ENCODE data around the gene OR5M11.
"Not testable (repeated sequence)": the region's sequence is repeated elsewhere in the genome, so short reads cannot be mapped to it uniquely, and the experiment has no call there.

The OR5M11 gene

DNA sequence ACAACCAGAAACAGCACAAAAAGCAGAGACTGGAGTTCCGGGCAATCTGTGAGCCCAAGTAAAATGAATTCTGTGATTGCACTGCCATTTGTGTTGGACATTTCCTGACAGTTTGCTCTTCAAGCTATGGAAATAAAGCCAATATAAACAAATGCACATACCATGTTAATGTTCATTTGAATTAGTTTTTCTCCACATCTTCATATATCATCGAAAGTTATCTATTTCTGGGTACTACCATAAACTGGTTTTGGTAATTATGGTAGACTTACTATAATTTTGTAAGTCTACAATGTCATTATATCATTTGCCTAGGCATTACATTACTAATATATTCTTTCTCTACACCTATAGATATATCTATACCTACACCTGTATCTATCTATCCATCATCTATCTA is at the start of gene OR5M11:
TSS of gene OR5M11 (minus strand) at position 101 of the 400 bp plus-strand sequence. CDS start at position 101, 0 bp downstream.
- no peak for DNase-seq (ENCODE audit: low read depth)

DNA sequence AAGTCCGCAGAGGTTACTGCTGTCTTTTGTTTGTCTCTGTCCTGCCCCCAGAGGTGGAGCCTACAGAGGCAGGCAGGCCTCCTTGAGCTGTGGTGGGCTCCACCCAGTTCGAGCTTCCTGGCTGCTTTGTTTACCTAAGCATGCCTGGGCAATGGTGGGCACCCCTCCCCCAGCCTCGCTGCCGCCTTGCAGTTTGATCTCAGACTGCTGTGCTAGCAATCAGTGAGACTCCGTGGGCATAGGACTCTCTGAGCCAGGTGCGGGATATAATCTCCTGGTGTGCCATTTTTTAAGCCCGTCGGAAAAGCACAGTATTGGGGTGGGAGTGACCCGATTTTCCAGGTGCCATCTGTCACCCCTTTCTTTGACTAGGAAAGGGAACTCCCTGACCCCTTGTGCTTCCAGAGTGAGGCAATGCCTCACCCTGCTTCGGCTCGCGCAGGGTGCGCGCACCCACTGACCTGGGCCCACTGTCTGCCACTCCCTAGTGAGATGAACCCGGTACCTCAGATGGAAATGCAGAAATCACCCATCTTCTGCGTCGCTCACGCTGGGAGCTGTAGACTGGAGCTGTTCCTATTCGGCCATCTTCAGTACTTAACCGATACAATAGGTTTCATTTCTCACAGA is 49.1 kb upstream of the OR5M11 start:
- DNase-seq (ENCODE audit: low read depth): not testable (repeated sequence)

DNA sequence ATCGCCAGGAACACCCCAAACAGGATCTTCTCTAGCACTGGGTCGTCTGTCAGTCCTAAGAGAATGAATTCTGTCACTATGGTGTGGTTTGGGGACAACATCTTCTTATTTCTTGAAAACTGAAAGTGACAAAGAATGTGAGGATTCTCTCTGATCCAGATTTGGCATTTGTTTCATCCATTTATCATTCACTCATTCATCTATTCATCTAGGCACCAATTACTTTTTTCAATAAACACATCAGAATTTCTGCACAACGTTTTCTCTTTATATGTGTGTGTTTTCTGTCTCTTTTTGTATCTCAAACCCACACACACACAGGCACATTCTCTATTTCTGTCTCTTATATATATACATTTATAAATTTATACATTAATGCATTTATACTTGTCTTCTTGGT is 34.6 kb upstream of the OR5M11 start, which contains the start of gene OR5M10:
TSS of gene OR5M10 (minus strand) at position 101 of the 400 bp plus-strand sequence. CDS start at position 101, 0 bp downstream.
- DNase-seq (ENCODE audit: low read depth): no peak

DNA sequence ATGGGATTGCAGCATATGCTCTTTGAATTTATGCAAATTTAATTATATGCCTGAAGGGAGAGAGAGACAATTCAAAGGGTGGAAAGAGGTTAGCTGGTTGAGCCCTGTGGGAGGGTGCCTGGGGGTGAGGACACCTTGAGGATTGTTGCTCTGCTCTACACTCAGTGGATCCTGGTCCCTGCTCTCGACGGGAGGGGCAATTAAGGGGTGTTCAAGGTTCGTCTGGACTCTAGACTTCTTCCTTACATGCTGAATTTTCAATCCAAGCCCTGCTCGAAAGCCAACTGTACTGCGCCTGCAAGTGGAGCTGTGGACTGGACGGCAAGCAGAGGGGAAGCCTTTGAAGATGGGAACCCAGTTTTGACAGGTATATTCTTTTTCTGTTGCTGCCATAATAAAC is 15.5 kb upstream of the OR5M11 start:
- no peak for DNase-seq (ENCODE audit: low read depth)

DNA sequence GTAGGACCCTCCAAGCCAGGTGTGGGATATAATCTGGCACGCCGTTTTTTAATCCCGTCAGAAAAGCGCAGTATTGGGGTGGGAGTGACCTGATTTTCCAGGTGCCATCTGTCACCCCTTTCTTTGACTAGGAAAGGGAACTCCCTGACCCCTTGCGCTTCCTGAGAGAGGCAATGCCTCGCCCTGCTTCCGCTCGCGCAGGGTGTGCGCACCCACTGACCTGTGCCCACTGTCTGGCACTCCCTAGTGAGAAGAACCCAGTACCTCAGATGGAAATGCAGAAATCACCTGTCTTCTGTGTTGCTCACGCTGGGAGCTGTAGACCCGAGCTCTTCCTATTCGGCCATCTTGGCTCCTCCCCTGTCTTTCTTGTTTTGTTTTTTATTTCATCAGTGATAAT is 11.6 kb upstream of the OR5M11 start:
- DNase-seq (ENCODE audit: low read depth): not testable (repeated sequence)

DNA sequence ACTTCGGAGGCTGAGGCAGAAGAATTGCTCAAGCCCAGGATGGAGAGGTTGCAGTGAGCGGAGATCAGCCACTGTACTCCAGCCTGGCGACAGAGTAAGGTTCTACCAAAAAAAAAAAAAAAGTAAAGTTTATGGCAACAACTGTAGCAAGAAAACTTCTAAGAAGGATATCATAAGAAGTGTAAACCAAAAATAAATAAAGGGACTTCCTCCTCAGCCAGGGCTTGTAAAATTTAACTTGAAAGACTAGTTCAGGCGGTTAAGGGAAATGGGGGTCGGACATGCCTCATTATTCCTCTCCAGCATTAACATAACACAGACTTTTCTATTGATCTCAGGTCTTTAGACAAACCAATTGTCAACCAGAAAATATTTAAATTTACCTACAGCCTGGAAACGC is 2.5 kb upstream of the OR5M11 start:
- DNase-seq (ENCODE audit: low read depth): no peak

DNA sequence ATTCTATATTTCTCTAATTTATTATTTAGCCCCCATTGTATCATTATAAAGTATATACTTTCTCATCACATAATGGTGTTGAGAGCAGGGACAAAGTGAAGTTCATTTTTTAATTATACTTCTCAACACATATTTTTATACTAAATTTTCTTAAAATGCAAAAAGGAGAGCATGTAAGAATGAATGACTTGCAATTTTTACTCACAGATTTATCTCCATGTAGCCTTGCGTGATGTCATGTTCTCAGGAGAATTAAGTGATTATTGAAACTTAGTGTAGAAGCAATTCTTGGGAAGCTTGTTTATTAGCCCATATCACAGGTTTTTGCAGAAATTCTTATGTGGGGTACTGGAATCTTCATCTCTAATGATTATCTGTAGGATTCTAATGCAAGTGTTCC is 682 bp upstream of the OR5M11 start:
- no peak for DNase-seq (ENCODE audit: low read depth)

DNA sequence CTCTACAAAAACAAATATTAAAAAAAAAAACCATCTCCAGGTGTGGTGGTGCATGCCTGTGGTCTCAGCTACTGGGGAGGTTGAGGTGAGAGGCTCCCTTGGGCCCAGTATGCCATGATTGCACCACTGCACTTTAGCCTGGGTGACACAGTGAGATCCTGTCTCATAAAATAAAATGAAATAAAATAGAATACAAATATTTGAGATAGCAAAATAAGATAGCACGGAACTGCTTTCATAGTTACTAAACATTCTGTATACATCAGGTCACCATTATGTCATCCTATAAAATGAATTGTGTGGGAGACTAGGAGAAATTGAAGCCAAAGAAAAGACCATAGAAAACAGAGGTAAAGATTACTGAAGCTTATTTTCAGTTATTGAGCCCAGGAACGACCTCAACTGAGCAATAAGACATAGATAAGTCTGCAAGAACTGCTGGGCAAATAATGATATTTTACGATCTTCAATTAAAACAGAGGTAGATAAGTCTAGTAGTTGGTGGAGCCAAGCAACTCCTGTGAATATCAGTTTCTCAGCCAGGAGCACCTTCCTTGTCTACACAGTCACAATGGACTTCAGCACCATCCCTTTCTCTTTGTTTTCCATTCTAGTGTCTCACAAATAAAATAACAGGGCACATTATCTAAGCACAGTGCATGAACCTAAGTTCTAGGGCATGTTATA is 9.9 kb downstream of the OR5M11 start:
- DNase-seq (ENCODE audit: low read depth): no peak

DNA sequence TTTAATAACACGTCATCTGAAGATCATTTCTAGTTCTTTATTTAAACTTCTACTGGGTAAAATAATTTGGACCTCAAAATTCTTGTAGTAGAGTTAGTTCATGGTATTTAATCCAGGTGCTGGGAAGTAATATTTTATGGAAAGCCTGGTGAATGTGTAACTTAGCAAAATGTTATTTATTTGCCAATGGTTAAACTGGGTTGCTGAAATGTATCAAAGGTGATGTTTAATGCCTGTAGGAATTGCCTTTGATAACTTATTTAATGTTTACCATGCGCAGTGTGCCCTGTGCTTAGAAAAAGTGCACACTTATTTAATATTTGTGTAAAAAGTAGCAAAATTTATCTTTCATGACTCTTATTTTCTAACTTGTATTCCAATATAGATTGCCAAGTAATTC is 11.2 kb downstream of the OR5M11 start:
- no peak for DNase-seq (ENCODE audit: low read depth)

DNA sequence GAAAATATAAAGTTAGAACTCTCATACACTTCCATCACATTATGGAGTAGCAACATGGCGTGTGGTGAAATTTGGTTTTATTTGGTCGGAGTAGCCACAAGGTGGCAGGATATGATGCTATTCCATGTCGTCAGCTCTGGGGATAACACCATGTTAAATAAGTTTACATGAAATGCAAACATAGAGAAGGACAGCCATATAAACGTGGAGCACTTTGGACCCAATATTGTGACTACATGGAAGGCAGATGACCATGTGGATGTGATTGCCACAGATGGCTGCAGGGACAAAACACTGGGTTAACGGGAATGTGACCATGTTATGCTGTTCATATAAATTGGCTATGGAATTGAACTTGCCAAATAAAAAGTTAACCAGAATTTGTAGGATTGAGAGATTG is 21.0 kb downstream of the OR5M11 start:
- DNase-seq (ENCODE audit: low read depth): no peak

DNA sequence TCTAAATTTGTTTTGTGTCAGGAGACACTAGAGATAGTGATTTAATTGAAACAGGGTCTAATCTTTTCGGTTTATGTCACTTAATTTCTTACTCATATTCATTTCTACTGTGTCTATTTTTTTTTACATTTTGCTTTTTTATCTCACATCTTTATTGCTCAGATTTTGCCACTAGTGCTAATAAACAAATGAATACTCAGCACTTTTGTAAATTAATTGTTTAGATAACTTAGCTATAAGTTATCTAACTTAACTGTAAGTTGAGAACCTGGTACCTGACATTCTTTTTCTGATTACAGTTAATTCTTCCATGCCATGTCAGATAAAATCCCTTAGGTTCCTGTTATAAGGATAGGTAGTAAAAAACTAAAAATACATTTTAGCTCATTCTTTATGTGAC is 29.8 kb downstream of the OR5M11 start:
- DNase-seq (ENCODE audit: low read depth): no peak

DNA sequence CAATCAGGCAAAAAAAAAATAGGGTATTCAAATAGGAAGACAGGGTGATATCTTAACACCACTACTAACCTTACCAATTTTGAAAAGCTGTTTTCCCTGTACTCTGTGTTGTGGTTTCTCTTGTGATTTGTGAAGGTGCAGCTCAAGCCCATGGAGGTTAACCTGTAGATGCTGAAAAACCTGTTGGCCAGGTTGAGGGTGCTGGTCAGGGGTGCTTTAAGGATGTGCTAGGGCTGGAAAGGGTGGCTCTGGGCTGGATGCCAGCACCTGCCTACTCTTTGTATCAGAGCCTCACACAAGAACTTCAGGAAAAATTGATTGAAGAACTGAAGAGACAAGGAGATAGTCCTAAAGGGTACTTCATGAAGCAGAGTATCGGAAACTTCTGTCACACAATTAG is 33.6 kb downstream of the OR5M11 start:
- no peak for DNase-seq (ENCODE audit: low read depth)

DNA sequence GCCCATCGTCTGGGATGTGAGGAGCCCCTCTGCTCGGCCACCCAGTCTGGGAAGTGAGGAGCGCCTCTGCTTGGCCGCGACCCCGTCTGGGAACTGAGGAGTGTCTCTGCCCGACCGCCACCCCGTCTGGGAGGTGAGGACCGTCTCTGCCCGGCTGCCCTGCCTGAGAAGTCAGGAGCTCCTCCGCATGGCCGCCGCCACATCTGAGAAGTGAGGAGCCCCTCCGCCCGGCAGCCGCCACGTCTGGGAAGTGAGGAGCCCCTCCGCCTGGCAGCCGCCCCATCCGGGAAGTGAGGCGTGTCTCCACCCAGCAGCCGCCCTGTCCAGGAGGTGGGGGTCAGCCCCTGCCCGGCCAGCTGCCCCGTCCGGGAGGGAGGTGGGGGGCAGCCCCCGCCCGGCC is 46.0 kb downstream of the OR5M11 start:
- DNase-seq (ENCODE audit: low read depth): no peak

DNA sequence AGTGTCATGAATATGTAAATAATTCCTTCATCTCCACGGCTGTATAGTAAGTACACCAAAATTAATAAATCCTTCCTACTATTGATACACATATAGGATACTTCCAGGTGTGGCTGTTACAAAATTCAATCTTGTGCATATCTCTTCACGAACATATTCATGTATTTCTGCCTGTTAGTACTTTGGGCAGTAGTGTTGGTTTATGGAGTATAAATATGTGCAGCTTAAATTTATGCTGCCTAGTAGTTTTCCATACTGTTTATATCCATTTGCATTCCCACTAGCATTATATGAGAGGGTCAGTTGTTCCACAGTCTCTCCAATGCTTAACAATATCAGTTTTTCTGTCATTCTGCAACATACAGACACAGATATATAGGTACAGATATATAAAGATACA is 47.9 kb downstream of the OR5M11 start:
- DNase-seq (ENCODE audit: low read depth): no peak

Data from stimulated activated CD8-positive, alpha-beta memory T cell treated with anti-CD3 and anti-CD28 coated beads, Interleukin-15, amount 100 ng/mL, for 1 hour (primary cell).